ENCODE data around the gene VMAC. TPM values are rescaled to one million over a fixed set of nuclear protein-coding genes. Genes with fewer than 3 reads are reported as not detected.
A peak's percentile ranks its signal among the peaks of the same experiment; 100 is the strongest.
"Not testable (repeated sequence)": the region's sequence is repeated elsewhere in the genome, so short reads cannot be mapped to it uniquely, and the experiment has no call there.

The VMAC gene
- 3.8 and 4.5 TPM in 2 replicates for total RNA-seq

GRCh38 chr19:5904352-5905113, at the start of gene VMAC:
VMAC (plus strand) TSS chr19:5904872; CDS start chr19:5904891, 19 bp downstream.
- peaks cover 4% of the 10 kb centered on the region for H3K36me3 ChIP-seq (ENCODE audit: control insufficient read depth, insufficient read depth, low read length)
- TF ChIP-seq CTCF (IDR thresholded peaks at IDR 0.05; ENCODE audit: insufficient read depth, low read length, severe bottlenecking) = no peak
- peak; percentile 100 for DNase-seq (ENCODE audit: low read depth)
- peak; percentile 99 for FAIRE-seq
- no peaks in the 10 kb centered on the region for H3K27me3 ChIP-seq (ENCODE audit: control insufficient read depth, insufficient read depth, low read length)
- peak within 1 kb of the TSS; percentile 94 for H3K4me3 ChIP-seq (ENCODE audit: low read depth, low read length)

- not testable (repeated sequence) for FAIRE-seq; H3K4me3 ChIP-seq (ENCODE audit: low read depth, low read length); DNase-seq (ENCODE audit: low read depth); H3K36me3 ChIP-seq (ENCODE audit: control insufficient read depth, insufficient read depth, low read length); H3K27me3 ChIP-seq (ENCODE audit: control insufficient read depth, insufficient read depth, low read length)
Measured at GRCh38 chr19:5855151-5855550, 49.5 kb upstream of the VMAC start.

- DNase-seq (ENCODE audit: low read depth) (no peak), FAIRE-seq (no peak)
- no peaks in the 10 kb centered on the region for H3K36me3 ChIP-seq (ENCODE audit: control insufficient read depth, insufficient read depth, low read length)
- no peaks in the 10 kb centered on the region for H3K27me3 ChIP-seq (ENCODE audit: control insufficient read depth, insufficient read depth, low read length)
- no peak for TF ChIP-seq CTCF (IDR thresholded peaks at IDR 0.05; ENCODE audit: insufficient read depth, low read length, severe bottlenecking)
- H3K4me3 ChIP-seq (ENCODE audit: low read depth, low read length) = no peak overlapping the region
Measured at GRCh38 chr19:5857203-5858081, 47.2 kb upstream of the VMAC start.

GRCh38 chr19:5863030-5863665, 41.5 kb upstream of the VMAC start:
- TF ChIP-seq CTCF (IDR thresholded peaks at IDR 0.05; ENCODE audit: insufficient read depth, low read length, severe bottlenecking) = no peak
- FAIRE-seq (no peak), DNase-seq (ENCODE audit: low read depth) (no peak)
- H3K36me3 ChIP-seq (ENCODE audit: control insufficient read depth, insufficient read depth, low read length) = no peaks in the 10 kb centered on the region
- no peak overlapping the region for H3K4me3 ChIP-seq (ENCODE audit: low read depth, low read length)
- no peaks in the 10 kb centered on the region for H3K27me3 ChIP-seq (ENCODE audit: control insufficient read depth, insufficient read depth, low read length)

- no peak for TF ChIP-seq CTCF (IDR thresholded peaks at IDR 0.05; ENCODE audit: insufficient read depth, low read length, severe bottlenecking)
- no peak for FAIRE-seq
- Histone ChIP-seq H3K4me3 (ENCODE audit: low read depth, low read length) (no peak overlapping the region), H3K27me3 (ENCODE audit: control insufficient read depth, insufficient read depth, low read length) (no peaks in the 10 kb centered on the region), H3K36me3 (ENCODE audit: control insufficient read depth, insufficient read depth, low read length) (no peaks in the 10 kb centered on the region)
- DNase-seq (ENCODE audit: low read depth) = no peak
Measured at GRCh38 chr19:5864013-5864720, 40.5 kb upstream of the VMAC start.
